GM12878 (cell line): ENCODE data around the gene PROZ. TPM values are rescaled to one million over a fixed set of nuclear protein-coding genes. Genes with fewer than 3 reads are reported as not detected.

ENCODE experiments used
- ATAC-seq: fragments of 200-7000 bp; cut with Tn5 transposase; 3 replicates; pipeline ENCODE4 v1.9.1; 2020; ENCODE audit warnings: mild to moderate bottlenecking, moderate library complexity
- BruUV-seq: library from RNA; stranded (reverse); fragments of 400-500 nt; replicated peaks from 2 replicates; lab custom pipeline; 2021; lab: Mats Ljungman, UMichigan
- CTCF ChIA-PET: fragments of 300-600 bp; sonication (Branson Sonifier 250); formaldehyde crosslinking; extraction: SDS; loops from one replicate; lab custom pipeline; 2021; ENCODE audit warnings: inconsistent platforms; lab: Yijun Ruan, JAX
- POLR2A ChIA-PET: fragments of 350-600 bp; formaldehyde crosslinking; extraction: SDS; loops from one replicate; lab custom pipeline; 2021; ENCODE audit warnings: inconsistent platforms; lab: Charles Lee
- RAD21 ChIA-PET: fragments of 300-600 bp; sonication (Branson Sonifier 250); formaldehyde crosslinking; loops from one replicate; lab custom pipeline; 2023; ENCODE audit warnings: antibody characterized with exemption; ENCODE audit not compliant: unreplicated experiment; lab: Charles Lee
- SMC1A ChIA-PET: fragments of 300-600 bp; sonication (Branson Sonifier 250); formaldehyde crosslinking; loops from one replicate; lab custom pipeline; 2023; ENCODE audit not compliant: unreplicated experiment, uncharacterized antibody; lab: Charles Lee
- DNase-seq: peaks from one replicate; pipeline ENCODE4 v3.0.0-alpha.2; 2011; ENCODE audit warnings: low read depth, low spot score
- FAIRE-seq: peaks from 3 replicates; lab custom pipeline; 2011; peaks lifted over from hg19 to GRCh38; lab: Jason Lieb, UNC
- H2AFZ ChIP-seq: 2 replicates; pipeline ENCODE4 v1.6.0; 2011; ENCODE audit warnings: low read depth, low read length, control low read depth; ENCODE audit not compliant: control insufficient read depth
- H3K27ac ChIP-seq: 2 replicates; pipeline ENCODE4 v1.5.1; 2011; ENCODE audit warnings: control low read depth; ENCODE audit not compliant: control insufficient read depth, insufficient read depth
- H3K27me3 ChIP-seq, 2 experiments: replicated peaks in 1 of 2; 2 replicates each; pipeline versions ENCODE4 v1.6.0 to v1.6.1; 2011; ENCODE audit warnings: low read length in 1 of 2; ENCODE audit not compliant: control insufficient read depth in 2 of 2, insufficient read depth in 2 of 2
- H3K36me3 ChIP-seq, 2 experiments: 2 replicates each; pipeline ENCODE4 v1.5.1; 2011; ENCODE audit warnings: low read length in 1 of 2; ENCODE audit not compliant: control insufficient read depth in 2 of 2, insufficient read depth in 2 of 2
- H3K4me1 ChIP-seq: 2 replicates; pipeline ENCODE4 v1.6.1; 2011; ENCODE audit warnings: mild to moderate bottlenecking, low read length, moderate library complexity, mixed read lengths; ENCODE audit not compliant: control insufficient read depth, insufficient read depth
- H3K4me2 ChIP-seq: 2 replicates; pipeline ENCODE4 v1.6.0; 2011; ENCODE audit warnings: control low read depth; ENCODE audit not compliant: control insufficient read depth, insufficient read depth
- H3K4me3 ChIP-seq: fragments of 200-600 bp; sonication (generic); 2 replicates; pipeline ENCODE4 v1.5.1; 2016
- H3K79me2 ChIP-seq: 2 replicates; pipeline ENCODE4 v1.6.0; 2011; ENCODE audit warnings: low read length; ENCODE audit not compliant: control insufficient read depth, insufficient read depth
- H3K9ac ChIP-seq: 2 replicates; pipeline ENCODE4 v1.8.0; 2011; ENCODE audit warnings: low read length, control low read depth, mixed read lengths; ENCODE audit not compliant: control insufficient read depth, insufficient read depth
- H3K9me3 ChIP-seq: replicated peaks from 3 replicates; pipeline ENCODE4 v1.5.1; 2011; ENCODE audit warnings: mild to moderate bottlenecking, low read length; ENCODE audit not compliant: control insufficient read depth, insufficient read depth
- H4K20me1 ChIP-seq: 2 replicates; pipeline ENCODE4 v1.6.0; 2011; ENCODE audit not compliant: control insufficient read depth, insufficient read depth
- POLR2A ChIP-seq: IDR thresholded peaks from 2 replicates; pipeline ENCODE4 v1.6.1; 2011; ENCODE audit warnings: low read depth, mild to moderate bottlenecking, low read length
- POLR2AphosphoS5 ChIP-seq: IDR thresholded peaks from 2 replicates; pipeline ENCODE4 v1.6.1; 2011; ENCODE audit warnings: mild to moderate bottlenecking, low read length, inconsistent platforms
- YY1 ChIP-seq: IDR thresholded peaks from 2 replicates; pipeline ENCODE4 v1.6.1; 2011; ENCODE audit warnings: low read depth, mild to moderate bottlenecking, low read length
- WGBS: methylation state at CpG from one replicate; pipeline ENCODE4 v1.1.6; 2016; ENCODE audit warnings: low lambda C conversion rate; ENCODE audit not compliant: insufficient replicate concordance, insufficient coverage; ENCODE audit errors: missing lambda C conversion rate; 5-methylcytosine and 5-hydroxymethylcytosine counted together
- in situ Hi-C: fragments of 300-500 bp; cut with MboI; formaldehyde crosslinking; loops from 9 replicates; pipeline ENCODE4 v1.14.3; 2018; ENCODE audit warnings: mixed read lengths
- intact Hi-C: fragments of 100-400 bp; cut with micrococcal nuclease; formaldehyde crosslinking; loops from one replicate; pipeline ENCODE4 v1.14.2; 2022; ENCODE audit not compliant: unreplicated experiment
- polyA plus RNA-seq, 11 experiments: library from polyadenylated mRNA; depleted of rRNA in 4 of 11; unstranded in 6 of 11; stranded (reverse) in 5 of 11; fragments of >200 nt; fragmentation: Nextera tagmentation in 4 of 11; fragmentation: Illumina TruSeq in 1 of 11; extraction: Ambion mirVana in 4 of 11; extraction: Trizol in 1 of 11; gene quantifications; 1 replicate in 1 of 11; 2 replicates in 10 of 11; pipeline versions ENCODE4 v1.2.1 to v1.2.3, GENCODE V29; 2011 to 2016; ENCODE audit warnings: inconsistent platforms in 2 of 11, missing spikeins in 2 of 11, low read depth in 1 of 11
- total RNA-seq, 4 experiments: library from RNA; depleted of rRNA in 3 of 4; stranded (reverse); fragments of >200 nt in 3 of 4; fragmentation: Illumina TruSeq in 1 of 4; extraction: Trizol in 1 of 4; gene quantifications; 2 replicates each; pipeline versions ENCODE4 v1.2.1 to v1.2.3, GENCODE V29; 2013 to 2021
- TF ChIP-seq, protein P1 (sequence below): fragments of 450-650 bp; IDR thresholded peaks from 2 replicates; pipeline ENCODE4 v1.6.1; 2018; ENCODE audit warnings: mild to moderate bottlenecking, low read depth, moderate library complexity; ENCODE audit not compliant: partially characterized antibody
- TF ChIP-seq, protein P2 (sequence below): fragments of 450-650 bp; IDR thresholded peaks from 2 replicates; pipeline ENCODE4 v1.6.1; 2016; ENCODE audit warnings: mild to moderate bottlenecking, moderate library complexity, borderline replicate concordance

Gene PROZ
- total and polyA plus RNA-seq, 10 of the 15 experiments (the other 5 are each of a cell fraction or from before 2014, with no cell fraction given): 0.07 to 0.24 (median 0.21) TPM; not detected in 7

DNA sequence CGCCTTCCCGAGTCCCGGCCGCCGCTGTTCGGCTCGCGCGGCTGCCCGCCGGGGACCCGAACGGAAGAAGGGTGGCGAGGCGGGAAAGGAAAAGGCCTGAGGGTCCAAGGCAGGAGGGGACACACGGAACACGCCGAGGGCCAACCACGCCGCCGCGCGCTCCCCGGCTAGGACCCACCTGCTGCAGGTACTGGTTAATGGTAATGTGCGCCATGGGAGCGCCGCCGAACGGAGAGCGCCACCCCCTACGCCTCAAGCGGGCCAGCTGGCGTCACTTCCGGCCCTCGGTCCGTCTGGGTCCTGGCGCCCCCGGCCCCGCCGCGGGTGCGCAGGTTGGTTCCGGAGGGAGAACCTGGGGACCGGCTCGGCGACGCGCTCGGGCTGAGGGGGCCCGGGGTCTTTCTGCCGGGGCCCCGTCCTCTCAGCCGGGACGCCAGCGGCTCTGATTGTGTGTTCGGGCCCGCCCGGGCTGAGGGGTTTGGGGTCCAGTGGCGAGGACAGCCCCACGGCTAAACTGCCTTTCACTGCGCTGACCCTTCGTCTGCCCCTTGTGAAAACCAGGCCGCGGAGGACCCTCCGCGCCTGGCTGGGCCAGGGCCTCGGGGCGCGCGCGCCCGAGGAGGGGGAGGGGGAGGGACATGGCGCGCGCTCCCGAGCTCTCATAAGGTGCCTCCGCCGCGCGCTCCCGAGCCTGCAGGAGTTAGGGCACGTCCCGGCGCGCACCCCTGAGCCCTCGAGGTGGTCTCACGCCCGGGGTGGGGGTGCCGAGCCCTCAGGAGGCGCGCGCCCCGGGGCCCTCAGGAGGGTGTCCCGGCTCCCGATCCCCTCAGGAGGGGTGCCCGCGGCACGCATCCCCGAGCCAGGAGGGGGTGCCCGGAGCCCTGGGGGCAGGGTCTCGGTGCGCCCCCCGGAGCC lies 50.2 kb downstream of the PROZ start, which contains the start of gene PCID2 (continued):
- TF ChIP-seq, protein P1, sequence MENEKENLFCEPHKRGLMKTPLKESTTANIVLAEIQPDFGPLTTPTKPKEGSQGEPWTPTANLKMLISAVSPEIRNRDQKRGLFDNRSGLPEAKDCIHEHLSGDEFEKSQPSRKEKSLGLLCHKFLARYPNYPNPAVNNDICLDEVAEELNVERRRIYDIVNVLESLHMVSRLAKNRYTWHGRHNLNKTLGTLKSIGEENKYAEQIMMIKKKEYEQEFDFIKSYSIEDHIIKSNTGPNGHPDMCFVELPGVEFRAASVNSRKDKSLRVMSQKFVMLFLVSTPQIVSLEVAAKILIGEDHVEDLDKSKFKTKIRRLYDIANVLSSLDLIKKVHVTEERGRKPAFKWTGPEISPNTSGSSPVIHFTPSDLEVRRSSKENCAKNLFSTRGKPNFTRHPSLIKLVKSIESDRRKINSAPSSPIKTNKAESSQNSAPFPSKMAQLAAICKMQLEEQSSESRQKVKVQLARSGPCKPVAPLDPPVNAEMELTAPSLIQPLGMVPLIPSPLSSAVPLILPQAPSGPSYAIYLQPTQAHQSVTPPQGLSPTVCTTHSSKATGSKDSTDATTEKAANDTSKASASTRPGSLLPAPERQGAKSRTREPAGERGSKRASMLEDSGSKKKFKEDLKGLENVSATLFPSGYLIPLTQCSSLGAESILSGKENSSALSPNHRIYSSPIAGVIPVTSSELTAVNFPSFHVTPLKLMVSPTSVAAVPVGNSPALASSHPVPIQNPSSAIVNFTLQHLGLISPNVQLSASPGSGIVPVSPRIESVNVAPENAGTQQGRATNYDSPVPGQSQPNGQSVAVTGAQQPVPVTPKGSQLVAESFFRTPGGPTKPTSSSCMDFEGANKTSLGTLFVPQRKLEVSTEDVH: peak; percentile 73

DNA sequence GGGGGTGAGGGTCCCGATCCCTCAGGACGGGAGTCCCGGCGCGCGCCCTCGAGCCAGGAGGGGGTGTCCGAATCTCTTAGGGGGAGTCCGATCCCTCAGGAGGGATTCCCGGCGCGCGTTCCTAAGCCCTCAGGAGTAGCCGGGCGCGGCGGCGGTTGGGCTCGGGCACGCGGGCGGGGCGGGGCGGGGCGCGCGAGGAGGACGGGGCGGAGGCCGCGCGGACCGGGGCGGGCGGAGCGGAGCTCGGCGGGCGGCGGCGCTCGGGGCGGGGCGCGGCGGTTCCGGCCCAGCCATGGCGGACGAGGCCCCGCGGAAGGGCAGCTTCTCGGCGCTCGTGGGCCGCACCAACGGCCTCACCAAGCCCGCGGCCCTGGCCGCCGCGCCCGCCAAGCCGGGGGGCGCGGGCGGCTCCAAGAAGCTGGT lies 50.9 kb downstream of the PROZ start, which contains the start of gene CUL4A:
TSS of gene CUL4A (plus strand) at position 278 of the 423 bp plus-strand sequence. CDS start at position 293, 15 bp downstream.
- in situ Hi-C loops (no loop called here), intact Hi-C loops (loop anchor here (5.0 to 10.0 kb wide), 3 partner anchors 57 to 373 kb away; partner anchors contain the start of gene TFDP1)
- peaks cover 79% of the 10 kb centered on the region for H3K79me2 ChIP-seq
- FAIRE-seq: no peak
- peaks cover 7% of the 10 kb centered on the region for H3K4me1 ChIP-seq
- no peaks in the 10 kb centered on the region for H3K9me3 ChIP-seq
- peak within 1 kb of the TSS; percentile 64 for H3K4me2 ChIP-seq
- 0% methylated on average over 2 of the region's 66 CpGs for WGBS
- ChIA-PET POLR2A (interaction anchor here (1.9 kb wide), 1 partner anchor 88 kb away, joined by 5 read pairs; the partner anchor contains the start of gene LAMP1), CTCF (no interaction called here), SMC1A (no interaction called here), RAD21 (no interaction called here)
- BruUV-seq: no TSS peak
- H3K9ac ChIP-seq: peak within 1 kb of the TSS; percentile 91
- H4K20me1 ChIP-seq: peaks cover 3% of the 10 kb centered on the region; the same call in 1 of the 2 replicates
- DNase-seq: no peak
- peak within 1 kb of the TSS; percentile 87 for H3K4me3 ChIP-seq
- peak within 1 kb of the TSS; percentile 95 for H3K27ac ChIP-seq
- H3K27me3 ChIP-seq: no peaks in the 10 kb centered on the region
- TF ChIP-seq POLR2A (peak; percentile 67), POLR2AphosphoS5 (0 out of 2 replicates have a peak, but pooled peaks have one; percentile 21), YY1 (peak; percentile 89)
- TF ChIP-seq, protein P2, sequence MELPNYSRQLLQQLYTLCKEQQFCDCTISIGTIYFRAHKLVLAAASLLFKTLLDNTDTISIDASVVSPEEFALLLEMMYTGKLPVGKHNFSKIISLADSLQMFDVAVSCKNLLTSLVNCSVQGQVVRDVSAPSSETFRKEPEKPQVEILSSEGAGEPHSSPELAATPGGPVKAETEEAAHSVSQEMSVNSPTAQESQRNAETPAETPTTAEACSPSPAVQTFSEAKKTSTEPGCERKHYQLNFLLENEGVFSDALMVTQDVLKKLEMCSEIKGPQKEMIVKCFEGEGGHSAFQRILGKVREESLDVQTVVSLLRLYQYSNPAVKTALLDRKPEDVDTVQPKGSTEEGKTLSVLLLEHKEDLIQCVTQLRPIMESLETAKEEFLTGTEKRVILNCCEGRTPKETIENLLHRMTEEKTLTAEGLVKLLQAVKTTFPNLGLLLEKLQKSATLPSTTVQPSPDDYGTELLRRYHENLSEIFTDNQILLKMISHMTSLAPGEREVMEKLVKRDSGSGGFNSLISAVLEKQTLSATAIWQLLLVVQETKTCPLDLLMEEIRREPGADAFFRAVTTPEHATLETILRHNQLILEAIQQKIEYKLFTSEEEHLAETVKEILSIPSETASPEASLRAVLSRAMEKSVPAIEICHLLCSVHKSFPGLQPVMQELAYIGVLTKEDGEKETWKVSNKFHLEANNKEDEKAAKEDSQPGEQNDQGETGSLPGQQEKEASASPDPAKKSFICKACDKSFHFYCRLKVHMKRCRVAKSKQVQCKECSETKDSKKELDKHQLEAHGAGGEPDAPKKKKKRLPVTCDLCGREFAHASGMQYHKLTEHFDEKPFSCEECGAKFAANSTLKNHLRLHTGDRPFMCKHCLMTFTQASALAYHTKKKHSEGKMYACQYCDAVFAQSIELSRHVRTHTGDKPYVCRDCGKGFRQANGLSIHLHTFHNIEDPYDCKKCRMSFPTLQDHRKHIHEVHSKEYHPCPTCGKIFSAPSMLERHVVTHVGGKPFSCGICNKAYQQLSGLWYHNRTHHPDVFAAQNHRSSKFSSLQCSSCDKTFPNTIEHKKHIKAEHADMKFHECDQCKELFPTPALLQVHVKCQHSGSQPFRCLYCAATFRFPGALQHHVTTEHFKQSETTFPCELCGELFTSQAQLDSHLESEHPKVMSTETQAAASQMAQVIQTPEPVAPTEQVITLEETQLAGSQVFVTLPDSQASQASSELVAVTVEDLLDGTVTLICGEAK: no peak
- peak within 1 kb of the TSS; percentile 55 for H2AFZ ChIP-seq
- peak; percentile 55 for ATAC-seq
- H3K36me3 ChIP-seq: no peaks in the 10 kb centered on the region; a peak in 1 of 4 replicates
